ENCODE data around the gene EFNA1. TPM values are rescaled to one million over a fixed set of nuclear protein-coding genes. Genes with fewer than 3 reads are reported as not detected.

The EFNA1 gene
- total RNA-seq, 1 experiment from 2014 or later, result 6.5 TPM

- DNase-seq (ENCODE audit: low spot score), result no peak
- peaks cover 11% of the 10 kb centered on the region for H3K36me3 Mint-ChIP-seq
- no peaks in the 10 kb centered on the region for H3K9me3 Mint-ChIP-seq
- peaks cover 55% of the 10 kb centered on the region for H3K4me1 Mint-ChIP-seq
- TF ChIP-seq CREB1 (CRISPR knock-in tag; IDR thresholded peaks at IDR 0.05) (no peak), MXD4 (CRISPR knock-in tag; IDR thresholded peaks at IDR 0.05; ENCODE audit: borderline replicate concordance) (no peak), E2F4 (CRISPR knock-in tag; IDR thresholded peaks at IDR 0.05; ENCODE audit: borderline replicate concordance, low read depth) (no peak), TCF7 (CRISPR knock-in tag; IDR thresholded peaks at IDR 0.05; ENCODE audit: low read depth) (no peak)
- TF ChIP-seq, protein P1, sequence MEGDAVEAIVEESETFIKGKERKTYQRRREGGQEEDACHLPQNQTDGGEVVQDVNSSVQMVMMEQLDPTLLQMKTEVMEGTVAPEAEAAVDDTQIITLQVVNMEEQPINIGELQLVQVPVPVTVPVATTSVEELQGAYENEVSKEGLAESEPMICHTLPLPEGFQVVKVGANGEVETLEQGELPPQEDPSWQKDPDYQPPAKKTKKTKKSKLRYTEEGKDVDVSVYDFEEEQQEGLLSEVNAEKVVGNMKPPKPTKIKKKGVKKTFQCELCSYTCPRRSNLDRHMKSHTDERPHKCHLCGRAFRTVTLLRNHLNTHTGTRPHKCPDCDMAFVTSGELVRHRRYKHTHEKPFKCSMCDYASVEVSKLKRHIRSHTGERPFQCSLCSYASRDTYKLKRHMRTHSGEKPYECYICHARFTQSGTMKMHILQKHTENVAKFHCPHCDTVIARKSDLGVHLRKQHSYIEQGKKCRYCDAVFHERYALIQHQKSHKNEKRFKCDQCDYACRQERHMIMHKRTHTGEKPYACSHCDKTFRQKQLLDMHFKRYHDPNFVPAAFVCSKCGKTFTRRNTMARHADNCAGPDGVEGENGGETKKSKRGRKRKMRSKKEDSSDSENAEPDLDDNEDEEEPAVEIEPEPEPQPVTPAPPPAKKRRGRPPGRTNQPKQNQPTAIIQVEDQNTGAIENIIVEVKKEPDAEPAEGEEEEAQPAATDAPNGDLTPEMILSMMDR (IDR thresholded peaks at IDR 0.05), result no peak
- ATAC-seq, result no peak
- no peak overlapping the region for H3K27ac Mint-ChIP-seq
- CTCF ChIA-PET, result interaction anchor here (0.6 to 12.9 kb wide), 17 partner anchors 11 to 111 kb away, joined by 3 to 164 read pairs (median 5); partner anchors contain the start of genes EFNA3, EFNA4, KRTCAP2 and TRIM46
- H3K27me3 Mint-ChIP-seq (ENCODE audit: low read depth), result peaks cover 55% of the 10 kb centered on the region
- peak overlapping the region; percentile 90 for H3K4me3 Mint-ChIP-seq
- POLR2A ChIA-PET, result interaction anchor here (0.8 to 2.1 kb wide), 4 partner anchors 37 to 46 kb away, joined by 3 to 9 read pairs (median 3); partner anchors contain the start of gene KRTCAP2
Observed at GRCh38 chr1:155127967-155128754, 485 bp downstream of the EFNA1 start.

- TF ChIP-seq ZNF232 (CRISPR knock-in tag; IDR thresholded peaks at IDR 0.05) (no peak), FOXP1 (CRISPR knock-in tag; IDR thresholded peaks at IDR 0.05; ENCODE audit: borderline replicate concordance) (0 out of 2 replicates have a peak, but pooled peaks have one; percentile 40), GABPB1 (CRISPR knock-in tag; IDR thresholded peaks at IDR 0.05) (peak; percentile 33; the same call in 1 of the 2 replicates)
- H3K36me3 Mint-ChIP-seq, result peaks cover 16% of the 10 kb centered on the region
- H3K9me3 Mint-ChIP-seq, result no peaks in the 10 kb centered on the region
- peak overlapping the region; percentile 90 for H3K4me3 Mint-ChIP-seq
- ChIA-PET POLR2A (interaction anchor here (0.8 to 2.1 kb wide), 6 partner anchors 31 to 46 kb away, joined by 3 to 9 read pairs (median 4); partner anchors contain the start of gene KRTCAP2), CTCF (interaction anchor here (0.6 to 12.9 kb wide), 19 partner anchors 11 to 195 kb away, joined by 3 to 164 read pairs (median 4); partner anchors contain the start of genes EFNA3, EFNA4, KRTCAP2 and TRIM46)
- ATAC-seq, result no peak
- no peak for DNase-seq (ENCODE audit: low spot score)
- H3K4me1 Mint-ChIP-seq, result peaks cover 55% of the 10 kb centered on the region
- peaks cover 50% of the 10 kb centered on the region for H3K27me3 Mint-ChIP-seq (ENCODE audit: low read depth)
- no peak overlapping the region for H3K27ac Mint-ChIP-seq
Observed at GRCh38 chr1:155128755-155129473, 1.2 kb downstream of the EFNA1 start.

DNA sequence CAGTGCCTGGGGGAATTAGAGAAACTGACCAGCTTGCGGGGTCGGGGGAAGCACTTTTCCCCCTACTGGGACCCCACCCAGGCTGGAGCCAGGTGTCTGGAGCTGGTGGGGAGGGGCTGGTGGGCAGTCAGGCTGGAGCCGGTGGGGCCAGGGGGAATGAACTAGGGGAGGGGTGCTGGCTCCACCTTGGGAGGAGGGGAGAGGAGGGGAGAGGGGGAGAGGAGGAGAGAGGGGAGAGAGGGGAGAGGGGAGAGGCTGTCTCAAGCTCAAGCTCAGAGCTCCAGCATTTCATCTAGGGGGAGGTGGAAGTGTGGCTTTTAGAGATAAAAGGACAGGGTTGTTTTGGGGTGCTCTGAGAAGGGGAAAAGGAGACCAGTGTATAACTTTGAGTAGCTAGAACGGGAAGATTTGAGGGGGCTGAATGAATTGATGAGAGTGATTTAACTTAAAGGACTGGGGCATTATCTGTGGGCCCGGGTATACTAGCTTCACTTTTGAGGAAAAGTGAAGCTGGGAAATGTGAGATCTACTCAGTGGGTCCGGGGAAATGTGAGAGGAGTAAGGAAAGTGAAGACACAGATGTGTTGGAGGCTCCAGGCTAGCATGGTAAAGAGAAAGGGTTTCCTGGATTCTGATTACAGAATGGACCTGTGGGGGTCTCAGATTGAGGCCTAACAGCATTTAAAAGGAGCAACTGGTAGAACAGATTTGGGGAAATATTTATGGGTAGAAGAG, 2.8 kb downstream of the EFNA1 start:
- peaks cover 16% of the 10 kb centered on the region for H3K36me3 Mint-ChIP-seq

More for the DNA sequence above, 2.8 kb downstream of the EFNA1 start:
- Mint-ChIP-seq H3K9me3 (no peaks in the 10 kb centered on the region), H3K27ac (peak overlapping the region; percentile 21; the same call in 1 of the 2 replicates), H3K4me3 (peak overlapping the region; percentile 90), H3K4me1 (peaks cover 49% of the 10 kb centered on the region), H3K27me3 (ENCODE audit: low read depth) (peaks cover 35% of the 10 kb centered on the region)
- TF ChIP-seq, protein P2, sequence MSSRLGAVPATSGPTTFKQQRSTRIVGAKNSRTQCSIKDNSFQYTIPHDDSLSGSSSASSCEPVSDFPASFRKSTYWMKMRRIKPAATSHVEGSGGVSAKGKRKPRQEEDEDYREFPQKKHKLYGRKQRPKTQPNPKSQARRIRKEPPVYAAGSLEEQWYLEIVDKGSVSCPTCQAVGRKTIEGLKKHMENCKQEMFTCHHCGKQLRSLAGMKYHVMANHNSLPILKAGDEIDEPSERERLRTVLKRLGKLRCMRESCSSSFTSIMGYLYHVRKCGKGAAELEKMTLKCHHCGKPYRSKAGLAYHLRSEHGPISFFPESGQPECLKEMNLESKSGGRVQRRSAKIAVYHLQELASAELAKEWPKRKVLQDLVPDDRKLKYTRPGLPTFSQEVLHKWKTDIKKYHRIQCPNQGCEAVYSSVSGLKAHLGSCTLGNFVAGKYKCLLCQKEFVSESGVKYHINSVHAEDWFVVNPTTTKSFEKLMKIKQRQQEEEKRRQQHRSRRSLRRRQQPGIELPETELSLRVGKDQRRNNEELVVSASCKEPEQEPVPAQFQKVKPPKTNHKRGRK (CRISPR knock-in tag; IDR thresholded peaks at IDR 0.05; ENCODE audit: borderline replicate concordance), result no peak
- TF ChIP-seq ZNF423 (CRISPR knock-in tag; IDR thresholded peaks at IDR 0.05), result no peak
- TF ChIP-seq RORB (CRISPR knock-in tag; IDR thresholded peaks at IDR 0.05), result no peak
- TF ChIP-seq PRRX2 (CRISPR knock-in tag; IDR thresholded peaks at IDR 0.05), result no peak
- no peak for TF ChIP-seq ZNF425 (CRISPR knock-in tag; conservative IDR thresholded peaks at IDR 0.05)
- no peak for TF ChIP-seq TEAD4 (CRISPR knock-in tag; IDR thresholded peaks at IDR 0.05)
- no peak for TF ChIP-seq EMX1 (CRISPR knock-in tag; IDR thresholded peaks at IDR 0.05)
- TF ChIP-seq CBFB (CRISPR knock-in tag; IDR thresholded peaks at IDR 0.05; ENCODE audit: low read depth), result no peak
- ChIA-PET POLR2A (interaction anchor here (1.5 kb wide), 2 partner anchors 33 to 43 kb away, joined by 4 to 9 read pairs; partner anchors contain the start of gene KRTCAP2), CTCF (interaction anchor here (0.5 to 12.9 kb wide), 17 partner anchors 16 to 193 kb away, joined by 3 to 164 read pairs (median 5); partner anchors contain the start of genes KRTCAP2 and TRIM46)
- peak; percentile 59 for DNase-seq (ENCODE audit: low spot score)
- peak; percentile 11 for ATAC-seq

Measured in WTC11 (cell line).